Activated CD4-positive, alpha-beta T cell treated with anti-CD3 and anti-CD28 coated beads, Interleukin-2, amount 50 U/mL, for 1 hour (primary cell): ENCODE results near the gene PLXNB3.

Source experiments
- DNase-seq: peaks from one replicate; pipeline ENCODE4 v3.0.0-alpha.2; 2020

The PLXNB3 gene

GRCh38 chrX:153762626-153763173, 1.3 kb upstream of the PLXNB3 start:
- DNase-seq: no peak

- DNase-seq: no peak
Measured at GRCh38 chrX:153763298-153763932, 634 bp upstream of the PLXNB3 start.

GRCh38 chrX:153764786-153765137, 713 bp downstream of the PLXNB3 start:
- DNase-seq: no peak

GRCh38 chrX:153765138-153766079, 1.4 kb downstream of the PLXNB3 start:
- no peak for DNase-seq

- no peak for DNase-seq
Measured at GRCh38 chrX:153766098-153766817, 2.2 kb downstream of the PLXNB3 start.

GRCh38 chrX:153766871-153767673, 3.0 kb downstream of the PLXNB3 start:
- DNase-seq: no peak

- no peak for DNase-seq
Measured at GRCh38 chrX:153767674-153768055, 3.6 kb downstream of the PLXNB3 start.

GRCh38 chrX:153768311-153769157, 4.5 kb downstream of the PLXNB3 start:
- DNase-seq: no peak

GRCh38 chrX:153769158-153769864, 5.3 kb downstream of the PLXNB3 start:
- DNase-seq: no peak

- no peak for DNase-seq
Measured at GRCh38 chrX:153769865-153770600, 6.0 kb downstream of the PLXNB3 start.

- no peak for DNase-seq
Measured at GRCh38 chrX:153770601-153771414, 6.8 kb downstream of the PLXNB3 start.

GRCh38 chrX:153771415-153772315, 7.6 kb downstream of the PLXNB3 start:
- no peak for DNase-seq

GRCh38 chrX:153772316-153773217, 8.5 kb downstream of the PLXNB3 start:
- no peak for DNase-seq

- no peak for DNase-seq
Measured at GRCh38 chrX:153773218-153773611, 9.2 kb downstream of the PLXNB3 start.

- DNase-seq: no peak
Measured at GRCh38 chrX:153773741-153774575, 9.9 kb downstream of the PLXNB3 start.
